ENCODE measurements around the gene SSR2.

The SSR2 gene

DNA sequence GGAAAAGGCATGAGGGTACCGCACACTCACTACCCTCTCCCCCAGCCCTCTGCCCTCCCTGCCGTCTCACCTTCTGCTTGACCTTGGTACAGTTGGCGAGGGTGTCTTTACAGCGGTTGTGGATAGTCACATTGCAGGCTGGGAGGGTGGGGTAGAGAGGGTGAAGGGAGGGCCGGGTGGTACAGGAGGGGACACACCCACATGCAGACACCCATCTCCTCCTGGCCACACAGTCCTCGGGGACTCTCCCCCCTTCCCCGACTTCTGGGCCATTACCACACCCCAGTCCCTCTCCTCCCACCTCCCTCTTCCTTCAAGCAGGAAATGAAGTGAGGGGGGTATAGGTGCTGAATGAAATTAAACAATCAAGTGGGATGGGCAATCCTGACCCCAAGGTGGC, 54.0 kb downstream of the SSR2 start:
- no peaks in the 10 kb centered on the region for H3K9me3 ChIP-seq (ENCODE audit: control insufficient read depth, insufficient read depth, low read length)
- peaks cover 14% of the 10 kb centered on the region for H3K36me3 ChIP-seq (ENCODE audit: insufficient read depth, low read length)
- peaks cover 51% of the 10 kb centered on the region for H3K4me1 ChIP-seq (ENCODE audit: insufficient read depth, low read length)
- no peak overlapping the region for H3K9ac ChIP-seq (ENCODE audit: low read depth, low read length)

DNA sequence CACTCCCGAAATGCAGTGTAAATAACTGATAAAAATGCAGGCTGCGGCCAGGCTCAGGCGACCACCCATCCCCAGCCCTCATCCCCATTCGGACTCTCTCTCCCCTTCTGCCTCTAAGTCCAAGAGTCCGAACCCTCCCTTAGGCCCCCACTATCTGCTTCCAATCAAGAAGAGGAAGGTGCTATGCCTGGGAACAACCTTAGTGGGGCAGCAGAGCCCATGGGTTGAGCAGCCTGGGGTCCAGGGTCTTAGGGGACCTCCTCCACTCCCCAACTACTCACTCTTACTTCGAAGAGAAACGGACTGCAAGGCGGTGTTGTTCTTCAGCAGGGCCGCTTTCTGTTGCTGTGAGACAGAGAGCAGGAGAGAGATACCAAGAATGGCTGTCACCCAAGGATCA, 54.6 kb downstream of the SSR2 start:
- peaks cover 53% of the 10 kb centered on the region for H3K4me1 ChIP-seq (ENCODE audit: insufficient read depth, low read length)
- peaks cover 14% of the 10 kb centered on the region for H3K36me3 ChIP-seq (ENCODE audit: insufficient read depth, low read length)
- H3K9ac ChIP-seq (ENCODE audit: low read depth, low read length): no peak overlapping the region
- H3K9me3 ChIP-seq (ENCODE audit: control insufficient read depth, insufficient read depth, low read length): no peaks in the 10 kb centered on the region

DNA sequence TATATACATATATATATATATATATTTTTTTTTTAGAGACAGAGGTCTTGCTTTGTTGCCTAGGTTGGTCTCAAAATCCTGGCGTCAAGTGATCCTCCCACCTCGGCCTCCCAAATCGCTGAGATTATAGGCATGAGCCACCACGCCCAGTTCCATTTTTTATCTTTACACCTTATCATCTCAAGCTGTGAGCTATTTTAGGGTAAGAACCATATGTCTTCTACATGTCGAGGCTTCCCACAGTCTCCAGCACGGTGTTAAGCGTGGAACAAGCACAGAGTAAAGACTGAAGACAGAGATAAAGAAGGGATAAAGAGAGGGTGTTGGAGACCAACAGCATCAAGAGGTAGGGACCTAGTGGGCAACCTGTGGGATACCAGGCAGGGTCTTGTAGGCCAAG, 56.6 kb downstream of the SSR2 start:
- no peak overlapping the region for H3K9ac ChIP-seq (ENCODE audit: low read depth, low read length)
- H3K9me3 ChIP-seq (ENCODE audit: control insufficient read depth, insufficient read depth, low read length): no peaks in the 10 kb centered on the region
- H3K4me1 ChIP-seq (ENCODE audit: insufficient read depth, low read length): peaks cover 35% of the 10 kb centered on the region
- peaks cover 26% of the 10 kb centered on the region for H3K36me3 ChIP-seq (ENCODE audit: insufficient read depth, low read length)

DNA sequence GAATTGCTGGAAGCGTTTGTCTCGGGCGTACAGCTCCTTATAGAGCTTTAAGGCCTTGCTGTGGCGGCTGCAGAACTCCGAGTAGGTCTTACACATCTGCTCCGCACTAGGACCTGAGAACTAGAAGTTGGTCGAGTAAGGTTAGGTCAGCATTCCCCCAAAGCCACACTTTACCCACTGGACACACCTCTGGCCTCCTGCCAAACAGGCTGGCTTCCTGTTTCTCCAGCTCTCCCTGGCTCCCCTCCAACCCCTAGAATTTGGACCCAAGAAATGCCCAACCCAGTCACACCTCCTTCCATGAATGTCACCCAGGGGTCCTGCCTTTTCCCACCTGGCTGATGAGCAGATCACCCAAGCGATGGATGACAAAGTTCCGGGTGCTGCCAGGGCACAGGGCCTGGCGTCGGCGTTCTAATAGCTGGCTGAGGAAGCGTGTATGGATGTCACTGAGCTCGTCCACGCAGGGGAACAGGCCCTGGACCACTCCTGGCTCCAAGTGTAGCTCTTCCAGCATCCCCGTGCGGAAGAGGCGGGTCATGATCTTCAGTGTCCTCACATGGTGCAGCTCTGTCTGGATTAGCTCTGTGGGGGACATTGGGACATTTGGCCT, 58.0 kb downstream of the SSR2 start:
- H3K9me3 ChIP-seq (ENCODE audit: control insufficient read depth, insufficient read depth, low read length): no peaks in the 10 kb centered on the region
- H3K9ac ChIP-seq (ENCODE audit: low read depth, low read length): no peak overlapping the region
- peaks cover 20% of the 10 kb centered on the region for H3K4me1 ChIP-seq (ENCODE audit: insufficient read depth, low read length)
- peaks cover 32% of the 10 kb centered on the region for H3K36me3 ChIP-seq (ENCODE audit: insufficient read depth, low read length)

GRCh38 chr1:155961937-155962336, 58.8 kb downstream of the SSR2 start:
- Histone ChIP-seq H3K36me3 (ENCODE audit: insufficient read depth, low read length) (peaks cover 39% of the 10 kb centered on the region), H3K9ac (ENCODE audit: low read depth, low read length) (no peak overlapping the region), H3K9me3 (ENCODE audit: control insufficient read depth, insufficient read depth, low read length) (no peaks in the 10 kb centered on the region), H3K4me1 (ENCODE audit: insufficient read depth, low read length) (peaks cover 14% of the 10 kb centered on the region)

GRCh38 chr1:155960081-155960745, 60.5 kb downstream of the SSR2 start:
- no peak overlapping the region for H3K9ac ChIP-seq (ENCODE audit: low read depth, low read length)
- peaks cover 33% of the 10 kb centered on the region for H3K36me3 ChIP-seq (ENCODE audit: insufficient read depth, low read length)
- peaks cover 7% of the 10 kb centered on the region; the same call in 1 of the 2 replicates for H3K4me1 ChIP-seq (ENCODE audit: insufficient read depth, low read length)
- no peaks in the 10 kb centered on the region for H3K9me3 ChIP-seq (ENCODE audit: control insufficient read depth, insufficient read depth, low read length)

Data from ES-I3 (cell line).